WTC11 (cell line): ENCODE data around the gene ATF3.

ENCODE experiments used
- CREB1 ChIP-seq: sonication (generic); formaldehyde crosslinking; IDR thresholded peaks from 2 replicates; pipeline ENCODE4 v1.8.0; 2023; ENCODE audit warnings: mild to moderate bottlenecking, missing genetic modification reagents
- ESRRA ChIP-seq: sonication (generic); formaldehyde crosslinking; IDR thresholded peaks from 2 replicates; pipeline ENCODE4 v1.8.1; 2022; ENCODE audit warnings: mild to moderate bottlenecking, missing genetic modification reagents, borderline replicate concordance
- JUN ChIP-seq: sonication (generic); formaldehyde crosslinking; IDR thresholded peaks from 2 replicates; pipeline ENCODE4 v1.8.0; 2023; ENCODE audit warnings: mild to moderate bottlenecking, missing genetic modification reagents
- NR2C2 ChIP-seq: sonication (generic); formaldehyde crosslinking; IDR thresholded peaks from 2 replicates; pipeline ENCODE4 v1.8.0; 2022; ENCODE audit warnings: mild to moderate bottlenecking, missing genetic modification reagents
- NR3C1 ChIP-seq: sonication (generic); formaldehyde crosslinking; conservative IDR thresholded peaks from 2 replicates; pipeline ENCODE4 v1.8.1; 2023; ENCODE audit warnings: low read depth, mild to moderate bottlenecking, missing genetic modification reagents
- OVOL2 ChIP-seq: fragments of 250-450 bp; sonication (Bioruptor Pico); IDR thresholded peaks from 2 replicates; pipeline ENCODE4 v1.9.0; 2021; ENCODE audit warnings: mild to moderate bottlenecking, borderline replicate concordance
- SMAD4 ChIP-seq: sonication (generic); formaldehyde crosslinking; IDR thresholded peaks from 2 replicates; pipeline ENCODE4 v1.8.0; 2022; ENCODE audit warnings: mild to moderate bottlenecking, missing genetic modification reagents
- USF1 ChIP-seq: sonication (generic); formaldehyde crosslinking; IDR thresholded peaks from 2 replicates; pipeline ENCODE4 v1.8.0; 2022; ENCODE audit warnings: mild to moderate bottlenecking, missing genetic modification reagents
- ZNF232 ChIP-seq: sonication (generic); formaldehyde crosslinking; IDR thresholded peaks from 2 replicates; pipeline ENCODE4 v1.8.0; 2022; ENCODE audit warnings: mild to moderate bottlenecking, missing genetic modification reagents
- TF ChIP-seq, protein P1 (sequence below): sonication (generic); formaldehyde crosslinking; IDR thresholded peaks from 2 replicates; pipeline ENCODE4 v1.8.1; 2023; ENCODE audit warnings: mild to moderate bottlenecking, missing genetic modification reagents
- TF ChIP-seq, protein P2 (sequence below): fragments of 200-600 bp; IDR thresholded peaks from 2 replicates; pipeline ENCODE4 v1.8.0; 2022; ENCODE audit warnings: antibody characterized with exemption
- TF ChIP-seq, protein P3 (sequence below): sonication (generic); formaldehyde crosslinking; IDR thresholded peaks from 2 replicates; pipeline ENCODE4 v1.8.0; 2022; ENCODE audit warnings: mild to moderate bottlenecking, missing genetic modification reagents

GRCh38 chr1:212594640-212595039, 13.9 kb upstream of the ATF3 start:
- TF ChIP-seq, protein P1, sequence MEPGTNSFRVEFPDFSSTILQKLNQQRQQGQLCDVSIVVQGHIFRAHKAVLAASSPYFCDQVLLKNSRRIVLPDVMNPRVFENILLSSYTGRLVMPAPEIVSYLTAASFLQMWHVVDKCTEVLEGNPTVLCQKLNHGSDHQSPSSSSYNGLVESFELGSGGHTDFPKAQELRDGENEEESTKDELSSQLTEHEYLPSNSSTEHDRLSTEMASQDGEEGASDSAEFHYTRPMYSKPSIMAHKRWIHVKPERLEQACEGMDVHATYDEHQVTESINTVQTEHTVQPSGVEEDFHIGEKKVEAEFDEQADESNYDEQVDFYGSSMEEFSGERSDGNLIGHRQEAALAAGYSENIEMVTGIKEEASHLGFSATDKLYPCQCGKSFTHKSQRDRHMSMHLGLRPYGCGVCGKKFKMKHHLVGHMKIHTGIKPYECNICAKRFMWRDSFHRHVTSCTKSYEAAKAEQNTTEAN = no peak
- TF ChIP-seq ZNF232 (CRISPR knock-in tag) (no peak), USF1 (CRISPR knock-in tag) (no peak), SMAD4 (CRISPR knock-in tag) (no peak), ESRRA (CRISPR knock-in tag) (no peak), NR3C1 (CRISPR knock-in tag) (no peak), OVOL2 (CRISPR knock-in tag) (no peak), CREB1 (CRISPR knock-in tag) (no peak), JUN (no peak), NR2C2 (CRISPR knock-in tag) (no peak)
- TF ChIP-seq, protein P2, sequence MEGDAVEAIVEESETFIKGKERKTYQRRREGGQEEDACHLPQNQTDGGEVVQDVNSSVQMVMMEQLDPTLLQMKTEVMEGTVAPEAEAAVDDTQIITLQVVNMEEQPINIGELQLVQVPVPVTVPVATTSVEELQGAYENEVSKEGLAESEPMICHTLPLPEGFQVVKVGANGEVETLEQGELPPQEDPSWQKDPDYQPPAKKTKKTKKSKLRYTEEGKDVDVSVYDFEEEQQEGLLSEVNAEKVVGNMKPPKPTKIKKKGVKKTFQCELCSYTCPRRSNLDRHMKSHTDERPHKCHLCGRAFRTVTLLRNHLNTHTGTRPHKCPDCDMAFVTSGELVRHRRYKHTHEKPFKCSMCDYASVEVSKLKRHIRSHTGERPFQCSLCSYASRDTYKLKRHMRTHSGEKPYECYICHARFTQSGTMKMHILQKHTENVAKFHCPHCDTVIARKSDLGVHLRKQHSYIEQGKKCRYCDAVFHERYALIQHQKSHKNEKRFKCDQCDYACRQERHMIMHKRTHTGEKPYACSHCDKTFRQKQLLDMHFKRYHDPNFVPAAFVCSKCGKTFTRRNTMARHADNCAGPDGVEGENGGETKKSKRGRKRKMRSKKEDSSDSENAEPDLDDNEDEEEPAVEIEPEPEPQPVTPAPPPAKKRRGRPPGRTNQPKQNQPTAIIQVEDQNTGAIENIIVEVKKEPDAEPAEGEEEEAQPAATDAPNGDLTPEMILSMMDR = no peak
- TF ChIP-seq, protein P3, sequence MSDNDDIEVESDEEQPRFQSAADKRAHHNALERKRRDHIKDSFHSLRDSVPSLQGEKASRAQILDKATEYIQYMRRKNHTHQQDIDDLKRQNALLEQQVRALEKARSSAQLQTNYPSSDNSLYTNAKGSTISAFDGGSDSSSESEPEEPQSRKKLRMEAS (CRISPR knock-in tag) = no peak
